GM12878 (cell line): Measurements from ENCODE around the gene S1PR1. TPM values are rescaled to one million over a fixed set of nuclear protein-coding genes. Genes with fewer than 3 reads are reported as not detected.
"Not testable (repeated sequence)": the region's sequence is repeated elsewhere in the genome, so short reads cannot be mapped to it uniquely, and the experiment has no call there.

Experiments
- ATAC-seq: fragments of 200-7000 bp; cut with Tn5 transposase; 3 replicates; pipeline ENCODE4 v1.9.1; 2020; ENCODE audit warnings: mild to moderate bottlenecking, moderate library complexity
- BruUV-seq: library from RNA; stranded (reverse); fragments of 400-500 nt; replicated peaks from 2 replicates; lab custom pipeline; 2021; lab: Mats Ljungman, UMichigan
- CTCF ChIA-PET: fragments of 300-600 bp; sonication (Branson Sonifier 250); formaldehyde crosslinking; extraction: SDS; loops from one replicate; lab custom pipeline; 2021; ENCODE audit warnings: inconsistent platforms; lab: Yijun Ruan, JAX
- POLR2A ChIA-PET: fragments of 350-600 bp; formaldehyde crosslinking; extraction: SDS; loops from one replicate; lab custom pipeline; 2021; ENCODE audit warnings: inconsistent platforms; lab: Charles Lee
- RAD21 ChIA-PET: fragments of 300-600 bp; sonication (Branson Sonifier 250); formaldehyde crosslinking; loops from one replicate; lab custom pipeline; 2023; ENCODE audit warnings: antibody characterized with exemption; ENCODE audit not compliant: unreplicated experiment; lab: Charles Lee
- SMC1A ChIA-PET: fragments of 300-600 bp; sonication (Branson Sonifier 250); formaldehyde crosslinking; loops from one replicate; lab custom pipeline; 2023; ENCODE audit not compliant: unreplicated experiment, uncharacterized antibody; lab: Charles Lee
- DNase-seq: peaks from one replicate; pipeline ENCODE4 v3.0.0-alpha.2; 2011; ENCODE audit warnings: low read depth, low spot score
- FAIRE-seq: peaks from 3 replicates; lab custom pipeline; 2011; peaks lifted over from hg19 to GRCh38; lab: Jason Lieb, UNC
- H2AFZ ChIP-seq: 2 replicates; pipeline ENCODE4 v1.6.0; 2011; ENCODE audit warnings: low read depth, low read length, control low read depth; ENCODE audit not compliant: control insufficient read depth
- H3K27ac ChIP-seq: 2 replicates; pipeline ENCODE4 v1.5.1; 2011; ENCODE audit warnings: control low read depth; ENCODE audit not compliant: control insufficient read depth, insufficient read depth
- H3K27me3 ChIP-seq, 2 experiments: replicated peaks in 1 of 2; 2 replicates each; pipeline versions ENCODE4 v1.6.0 to v1.6.1; 2011; ENCODE audit warnings: low read length in 1 of 2; ENCODE audit not compliant: control insufficient read depth in 2 of 2, insufficient read depth in 2 of 2
- H3K36me3 ChIP-seq, 2 experiments: 2 replicates each; pipeline ENCODE4 v1.5.1; 2011; ENCODE audit warnings: low read length in 1 of 2; ENCODE audit not compliant: control insufficient read depth in 2 of 2, insufficient read depth in 2 of 2
- H3K4me1 ChIP-seq: 2 replicates; pipeline ENCODE4 v1.6.1; 2011; ENCODE audit warnings: mild to moderate bottlenecking, low read length, moderate library complexity, mixed read lengths; ENCODE audit not compliant: control insufficient read depth, insufficient read depth
- H3K4me2 ChIP-seq: 2 replicates; pipeline ENCODE4 v1.6.0; 2011; ENCODE audit warnings: control low read depth; ENCODE audit not compliant: control insufficient read depth, insufficient read depth
- H3K4me3 ChIP-seq: fragments of 200-600 bp; sonication (generic); 2 replicates; pipeline ENCODE4 v1.5.1; 2016
- H3K79me2 ChIP-seq: 2 replicates; pipeline ENCODE4 v1.6.0; 2011; ENCODE audit warnings: low read length; ENCODE audit not compliant: control insufficient read depth, insufficient read depth
- H3K9ac ChIP-seq: 2 replicates; pipeline ENCODE4 v1.8.0; 2011; ENCODE audit warnings: low read length, control low read depth, mixed read lengths; ENCODE audit not compliant: control insufficient read depth, insufficient read depth
- H3K9me3 ChIP-seq: replicated peaks from 3 replicates; pipeline ENCODE4 v1.5.1; 2011; ENCODE audit warnings: mild to moderate bottlenecking, low read length; ENCODE audit not compliant: control insufficient read depth, insufficient read depth
- H4K20me1 ChIP-seq: 2 replicates; pipeline ENCODE4 v1.6.0; 2011; ENCODE audit not compliant: control insufficient read depth, insufficient read depth
- ELK1 ChIP-seq: IDR thresholded peaks from 2 replicates; pipeline ENCODE4 v1.6.1; 2012; ENCODE audit warnings: low read depth, low read length, improper control_type of control experiment
- FOXM1 ChIP-seq: IDR thresholded peaks from 2 replicates; pipeline ENCODE4 v1.6.1; 2012; ENCODE audit warnings: low read depth, mild to moderate bottlenecking, inconsistent platforms, low read length, moderate library complexity
- KAT2A ChIP-seq: conservative IDR thresholded peaks from 2 replicates; pipeline ENCODE4 v1.6.1; 2011; ENCODE audit warnings: low read depth, low read length; ENCODE audit not compliant: control insufficient read depth
- MEF2B ChIP-seq: fragments of 450-650 bp; IDR thresholded peaks from 2 replicates; pipeline ENCODE4 v1.6.1; 2018; ENCODE audit warnings: mild to moderate bottlenecking, moderate library complexity; ENCODE audit not compliant: partially characterized antibody, poor library complexity, severe bottlenecking
- NR2C2 ChIP-seq: IDR thresholded peaks from 2 replicates; pipeline ENCODE4 v1.6.1; 2011; ENCODE audit warnings: borderline replicate concordance, low read depth; ENCODE audit not compliant: control insufficient read depth, insufficient read length
- PAX8 ChIP-seq: fragments of 450-650 bp; IDR thresholded peaks from 2 replicates; pipeline ENCODE4 v1.6.1; 2017; ENCODE audit warnings: mild to moderate bottlenecking, moderate library complexity
- SMAD5 ChIP-seq: IDR thresholded peaks from 2 replicates; pipeline ENCODE4 v1.6.1; 2016; ENCODE audit warnings: antibody characterized with exemption, low read depth
- TAF1 ChIP-seq: IDR thresholded peaks from 2 replicates; pipeline ENCODE4 v1.6.1; 2011; ENCODE audit warnings: mild to moderate bottlenecking, low read depth, low read length, borderline replicate concordance
- USF2 ChIP-seq: IDR thresholded peaks from 2 replicates; pipeline ENCODE4 v1.6.1; 2011; ENCODE audit warnings: low read depth, low read length, improper control_type of control experiment, borderline replicate concordance
- ZBTB11 ChIP-seq: fragments of 450-650 bp; formaldehyde crosslinking; IDR thresholded peaks from 2 replicates; pipeline ENCODE4 v1.5.0; 2022; ENCODE audit warnings: mild to moderate bottlenecking, missing genetic modification characterization
- WGBS: methylation state at CpG from one replicate; pipeline ENCODE4 v1.1.6; 2016; ENCODE audit warnings: low lambda C conversion rate; ENCODE audit not compliant: insufficient replicate concordance, insufficient coverage; ENCODE audit errors: missing lambda C conversion rate; 5-methylcytosine and 5-hydroxymethylcytosine counted together
- in situ Hi-C: fragments of 300-500 bp; cut with MboI; formaldehyde crosslinking; loops from 9 replicates; pipeline ENCODE4 v1.14.3; 2018; ENCODE audit warnings: mixed read lengths
- intact Hi-C: fragments of 100-400 bp; cut with micrococcal nuclease; formaldehyde crosslinking; loops from one replicate; pipeline ENCODE4 v1.14.2; 2022; ENCODE audit not compliant: unreplicated experiment
- polyA plus RNA-seq, 11 experiments: library from polyadenylated mRNA; depleted of rRNA in 4 of 11; unstranded in 6 of 11; stranded (reverse) in 5 of 11; fragments of >200 nt; fragmentation: Nextera tagmentation in 4 of 11; fragmentation: Illumina TruSeq in 1 of 11; extraction: Ambion mirVana in 4 of 11; extraction: Trizol in 1 of 11; gene quantifications; 1 replicate in 1 of 11; 2 replicates in 10 of 11; pipeline versions ENCODE4 v1.2.1 to v1.2.3, GENCODE V29; 2011 to 2016; ENCODE audit warnings: inconsistent platforms in 2 of 11, missing spikeins in 2 of 11, low read depth in 1 of 11
- total RNA-seq, 4 experiments: library from RNA; depleted of rRNA in 3 of 4; stranded (reverse); fragments of >200 nt in 3 of 4; fragmentation: Illumina TruSeq in 1 of 4; extraction: Trizol in 1 of 4; gene quantifications; 2 replicates each; pipeline versions ENCODE4 v1.2.1 to v1.2.3, GENCODE V29; 2013 to 2021

Gene S1PR1
- total and polyA plus RNA-seq, 10 of the 15 experiments (the other 5 are each of a cell fraction or from before 2014, with no cell fraction given) = 3.8 to 59.4 (median 30.7) TPM

GRCh38 chr1:101188968-101189367, 47.9 kb upstream of the S1PR1 start:
- ChIA-PET CTCF (interaction anchor here (0.9 kb wide), 1 partner anchor 51 kb away, joined by 3 read pairs; no protein-coding TSS in a partner anchor), SMC1A (interaction anchor here (1.5 kb wide), 1 partner anchor 10 kb away, joined by 3 read pairs; no protein-coding TSS in a partner anchor)
- H3K27me3 ChIP-seq, H3K27ac ChIP-seq, FAIRE-seq, H3K9me3 ChIP-seq, BruUV-seq, RAD21 ChIA-PET, in situ Hi-C loops, ATAC-seq, intact Hi-C loops, H3K4me2 ChIP-seq, H3K4me1 ChIP-seq, H3K4me3 ChIP-seq, H4K20me1 ChIP-seq, H3K79me2 ChIP-seq, H3K36me3 ChIP-seq, H3K9ac ChIP-seq, POLR2A ChIA-PET, H2AFZ ChIP-seq, DNase-seq: not testable (repeated sequence)

- no peaks in the 10 kb centered on the region; the same call in 2 of the 3 replicates for H3K9me3 ChIP-seq
- H3K4me3 ChIP-seq = no peak overlapping the region
- RAD21 ChIA-PET = no interaction called here
- FAIRE-seq (peak; percentile 59), DNase-seq (no peak), ATAC-seq (no peak)
- no peak overlapping the region for H2AFZ ChIP-seq
- POLR2A ChIA-PET = no interaction called here
- no peaks in the 10 kb centered on the region for H3K4me1 ChIP-seq
- H4K20me1 ChIP-seq = no peaks in the 10 kb centered on the region
- H3K9ac ChIP-seq = no peak overlapping the region
- no peaks in the 10 kb centered on the region; a peak in 1 of 4 replicates for H3K27me3 ChIP-seq
- in situ Hi-C loops (no loop called here), intact Hi-C loops (no loop called here)
- CTCF ChIA-PET = interaction anchor here (2.6 kb wide), 1 partner anchor 48 kb away, joined by 9 read pairs; no protein-coding TSS in a partner anchor
- TF ChIP-seq TAF1 (no peak), FOXM1 (no peak), MEF2B (no peak), PAX8 (no peak), SMAD5 (no peak), USF2 (no peak), NR2C2 (no peak), ZBTB11 (CRISPR knock-in tag) (no peak), ELK1 (no peak), KAT2A (no peak)
- H3K4me2 ChIP-seq = no peak overlapping the region
- SMC1A ChIA-PET = interaction anchor here (0.9 to 1.4 kb wide), 4 partner anchors 8 to 146 kb away, joined by 3 to 4 read pairs (median 3); no protein-coding TSS in a partner anchor
- no TSS peak for BruUV-seq
- no peaks in the 10 kb centered on the region for H3K36me3 ChIP-seq
- H3K79me2 ChIP-seq = no peaks in the 10 kb centered on the region
- no peak overlapping the region for H3K27ac ChIP-seq
- 76% methylated on average over 4 of the region's 4 CpGs for WGBS
Measured at GRCh38 chr1:101190441-101190840, 46.4 kb upstream of the S1PR1 start.
